Measurements from ENCODE around the gene SPDYE3. TPM values are rescaled to one million over a fixed set of nuclear protein-coding genes. Genes with fewer than 3 reads are reported as not detected.
"Not testable (repeated sequence)": the region's sequence is repeated elsewhere in the genome, so short reads cannot be mapped to it uniquely, and the experiment has no call there.

SPDYE3 gene
- total RNA-seq: not detected

- H3K9ac ChIP-seq (ENCODE audit: low read depth in 2 of 2, low read length in 2 of 2); H3K27me3 ChIP-seq; intact Hi-C loops (cut with DNase I); H3K9me3 ChIP-seq; H3K27ac ChIP-seq; H3K36me3 ChIP-seq; H3K4me1 ChIP-seq; H3K4me3 ChIP-seq; DNase-seq: not testable (repeated sequence)
These were observed at the start of gene SPDYE3 for GRCh38 chr7:100307402-100307801. TSS of gene SPDYE3 (plus strand) at chr7:100307702. CDS start at chr7:100307886, 184 bp downstream.

GRCh38 chr7:100259984-100260383 is 47.5 kb upstream of the SPDYE3 start:
- H3K27ac ChIP-seq; DNase-seq; intact Hi-C loops (cut with DNase I): not testable (repeated sequence)

DNA sequence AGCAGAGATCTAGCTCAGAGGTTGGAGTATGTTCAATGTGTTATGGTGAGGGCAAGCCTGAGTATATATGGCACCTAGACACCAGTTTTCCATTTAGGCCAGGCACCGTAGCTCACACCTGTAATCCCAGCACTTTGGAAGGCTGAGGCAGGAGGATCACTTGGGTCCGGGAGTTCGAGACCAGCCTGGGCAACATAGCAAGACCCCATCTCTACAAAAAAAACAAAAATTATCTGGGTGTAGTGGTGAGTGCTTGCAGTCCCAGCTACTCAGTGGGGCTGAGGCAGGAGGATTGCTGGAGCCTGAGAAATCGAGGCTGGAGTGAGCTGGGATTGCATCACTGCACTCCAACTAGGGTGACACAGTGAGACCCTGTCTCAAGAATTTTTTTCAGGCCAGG is 44.6 kb upstream of the SPDYE3 start:
- H3K9ac ChIP-seq (ENCODE audit: low read depth in 2 of 2, low read length in 2 of 2); intact Hi-C loops (cut with DNase I); H3K9me3 ChIP-seq; H3K27me3 ChIP-seq; H3K27ac ChIP-seq; H3K4me1 ChIP-seq; DNase-seq; H3K4me3 ChIP-seq; H3K36me3 ChIP-seq: not testable (repeated sequence)

More at GRCh38 chr7:100259984-100260383, 47.5 kb upstream of the SPDYE3 start:
- H3K4me3 ChIP-seq; H3K27me3 ChIP-seq; H3K36me3 ChIP-seq; H3K9me3 ChIP-seq; H3K4me1 ChIP-seq; H3K9ac ChIP-seq (ENCODE audit: low read depth in 2 of 2, low read length in 2 of 2): not testable (repeated sequence)

- H3K27ac ChIP-seq; H3K36me3 ChIP-seq; DNase-seq; H3K9me3 ChIP-seq; H3K27me3 ChIP-seq; intact Hi-C loops (cut with DNase I); H3K9ac ChIP-seq (ENCODE audit: low read depth in 2 of 2, low read length in 2 of 2); H3K4me1 ChIP-seq; H3K4me3 ChIP-seq: not testable (repeated sequence)
These were observed 43.3 kb upstream of the SPDYE3 start for GRCh38 chr7:100264223-100264622.

DNA sequence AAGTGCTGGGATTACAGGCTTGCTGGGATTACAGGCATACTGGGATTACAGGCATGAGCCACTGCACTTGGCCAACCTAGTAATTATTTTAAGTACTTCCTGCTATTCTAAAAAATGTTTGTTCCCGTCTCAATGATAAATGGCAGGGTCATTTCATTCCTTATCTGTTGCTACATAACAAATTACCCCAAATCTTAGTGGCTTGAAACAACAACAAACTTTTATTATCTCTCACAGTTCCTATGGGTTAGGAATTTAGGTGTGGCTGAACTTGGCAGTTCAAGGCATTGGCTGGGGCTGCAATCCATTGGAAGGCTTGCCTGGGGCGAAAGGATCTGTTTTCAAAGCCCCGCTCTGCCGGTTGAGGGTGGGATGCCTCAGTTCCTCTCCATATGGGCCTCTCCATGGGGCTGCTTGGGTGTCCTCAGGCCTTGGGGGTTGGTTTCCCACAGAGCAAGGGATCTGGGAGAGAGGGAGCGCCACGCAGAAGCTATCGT is 42.8 kb upstream of the SPDYE3 start:
- DNase-seq; intact Hi-C loops (cut with DNase I); H3K9me3 ChIP-seq; H3K36me3 ChIP-seq; H3K4me1 ChIP-seq; H3K27ac ChIP-seq; H3K9ac ChIP-seq (ENCODE audit: low read depth in 2 of 2, low read length in 2 of 2); H3K27me3 ChIP-seq; H3K4me3 ChIP-seq: not testable (repeated sequence)

DNA sequence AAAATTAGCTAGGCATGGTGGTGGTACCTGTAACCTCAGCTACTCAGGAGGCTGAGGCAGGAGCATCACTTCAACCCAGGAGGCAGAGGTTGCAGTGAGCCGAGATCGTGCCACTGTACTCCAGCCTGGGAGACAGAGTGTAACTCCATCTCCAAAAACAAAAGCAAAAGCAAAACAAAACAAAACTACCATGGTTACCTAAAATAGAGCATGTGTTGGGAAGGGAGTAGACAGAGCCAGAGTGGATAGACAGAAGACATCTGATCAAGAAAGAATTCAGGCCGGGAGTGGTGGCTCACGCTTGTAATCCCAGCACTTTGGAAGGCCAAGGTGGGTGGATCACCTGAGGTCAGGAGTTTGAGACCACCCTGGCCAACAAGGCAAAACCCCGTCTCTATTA is 41.7 kb upstream of the SPDYE3 start:
- H3K4me1 ChIP-seq; H3K9me3 ChIP-seq; H3K27me3 ChIP-seq; H3K36me3 ChIP-seq; H3K27ac ChIP-seq; DNase-seq; intact Hi-C loops (cut with DNase I); H3K4me3 ChIP-seq; H3K9ac ChIP-seq (ENCODE audit: low read depth in 2 of 2, low read length in 2 of 2): not testable (repeated sequence)

DNA sequence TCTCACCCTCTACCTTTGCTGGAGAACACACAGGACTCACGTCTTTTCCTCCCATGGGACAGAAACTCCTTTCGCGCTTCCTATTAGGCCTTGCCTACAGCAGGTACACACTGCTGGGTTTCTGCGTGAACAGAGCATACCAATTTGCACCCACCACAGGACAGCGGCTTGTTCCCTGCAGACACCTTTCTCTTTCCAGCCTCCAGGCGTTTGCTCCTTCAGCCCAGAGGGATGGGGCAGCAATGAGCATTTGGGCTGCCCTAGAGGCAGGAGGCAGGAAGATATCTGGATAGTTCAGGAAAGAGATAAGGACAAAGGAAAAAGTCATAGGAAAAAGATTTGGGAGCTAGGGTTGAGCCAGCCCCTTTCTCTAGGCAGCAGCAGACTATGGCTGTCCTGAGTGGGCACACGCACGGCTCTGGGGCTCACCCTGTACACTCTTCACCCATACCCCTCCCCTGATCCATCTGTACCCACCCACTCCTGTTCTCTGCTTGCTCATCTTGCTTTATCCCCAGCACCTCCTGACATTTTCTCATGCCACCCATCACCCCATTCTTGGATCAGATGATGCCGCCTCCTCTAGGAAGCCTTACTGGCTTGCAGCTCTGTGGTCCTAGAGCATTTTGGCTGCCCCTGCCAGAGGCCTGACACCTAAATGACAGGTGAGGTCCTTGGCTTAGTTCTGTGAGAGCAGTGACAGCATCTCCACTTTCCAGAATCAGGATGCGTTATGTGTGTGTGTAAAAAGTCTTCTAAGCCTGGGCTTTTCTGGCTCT is 40.7 kb upstream of the SPDYE3 start:
- no peaks in the 10 kb centered on the region for H3K9me3 ChIP-seq
- no peaks in the 10 kb centered on the region for H3K4me1 ChIP-seq
- no peak for DNase-seq
- intact Hi-C loops (cut with DNase I): no loop called here
- TF ChIP-seq, protein P1, sequence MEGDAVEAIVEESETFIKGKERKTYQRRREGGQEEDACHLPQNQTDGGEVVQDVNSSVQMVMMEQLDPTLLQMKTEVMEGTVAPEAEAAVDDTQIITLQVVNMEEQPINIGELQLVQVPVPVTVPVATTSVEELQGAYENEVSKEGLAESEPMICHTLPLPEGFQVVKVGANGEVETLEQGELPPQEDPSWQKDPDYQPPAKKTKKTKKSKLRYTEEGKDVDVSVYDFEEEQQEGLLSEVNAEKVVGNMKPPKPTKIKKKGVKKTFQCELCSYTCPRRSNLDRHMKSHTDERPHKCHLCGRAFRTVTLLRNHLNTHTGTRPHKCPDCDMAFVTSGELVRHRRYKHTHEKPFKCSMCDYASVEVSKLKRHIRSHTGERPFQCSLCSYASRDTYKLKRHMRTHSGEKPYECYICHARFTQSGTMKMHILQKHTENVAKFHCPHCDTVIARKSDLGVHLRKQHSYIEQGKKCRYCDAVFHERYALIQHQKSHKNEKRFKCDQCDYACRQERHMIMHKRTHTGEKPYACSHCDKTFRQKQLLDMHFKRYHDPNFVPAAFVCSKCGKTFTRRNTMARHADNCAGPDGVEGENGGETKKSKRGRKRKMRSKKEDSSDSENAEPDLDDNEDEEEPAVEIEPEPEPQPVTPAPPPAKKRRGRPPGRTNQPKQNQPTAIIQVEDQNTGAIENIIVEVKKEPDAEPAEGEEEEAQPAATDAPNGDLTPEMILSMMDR (IDR thresholded peaks at IDR 0.05): no peak
- no peak overlapping the region for H3K4me3 ChIP-seq
- no peaks in the 10 kb centered on the region for H3K27me3 ChIP-seq
- no peaks in the 10 kb centered on the region for H3K36me3 ChIP-seq
- no peak overlapping the region for H3K9ac ChIP-seq (ENCODE audit: low read depth in 2 of 2, low read length in 2 of 2)
- H3K27ac ChIP-seq: no peak overlapping the region

GRCh38 chr7:100267648-100268047 is 39.9 kb upstream of the SPDYE3 start:
- Histone ChIP-seq H3K4me3 (no peak overlapping the region), H3K9me3 (no peaks in the 10 kb centered on the region), H3K9ac (ENCODE audit: low read depth in 2 of 2, low read length in 2 of 2) (no peak overlapping the region), H3K27me3 (no peaks in the 10 kb centered on the region), H3K27ac (no peak overlapping the region), H3K4me1 (no peaks in the 10 kb centered on the region), H3K36me3 (no peaks in the 10 kb centered on the region)
- intact Hi-C loops (cut with DNase I): no loop called here
- no peak for DNase-seq
- TF ChIP-seq, protein P1 (IDR thresholded peaks at IDR 0.05): no peak

DNA sequence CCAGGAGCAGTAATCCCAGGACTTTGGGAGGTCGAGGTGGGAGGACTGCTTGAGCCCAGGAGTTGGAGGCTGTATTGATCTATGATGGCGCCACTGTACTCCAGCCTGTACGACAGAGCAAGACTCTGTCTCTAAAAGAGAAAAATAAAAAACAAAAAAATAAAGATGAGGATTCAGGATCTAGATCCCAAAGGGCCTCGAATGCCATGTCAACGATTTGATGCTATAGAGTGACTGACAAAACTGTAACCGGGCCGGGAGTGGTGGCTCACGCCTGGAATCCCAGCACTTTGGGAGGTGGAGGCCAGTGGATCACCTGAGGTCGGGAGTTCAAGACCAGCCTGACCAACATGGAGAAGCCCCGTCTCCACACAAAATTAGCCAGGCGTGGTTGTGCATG is 38.6 kb upstream of the SPDYE3 start:
- H3K27ac ChIP-seq; H3K4me1 ChIP-seq; H3K9ac ChIP-seq (ENCODE audit: low read depth in 2 of 2, low read length in 2 of 2); DNase-seq; H3K4me3 ChIP-seq; intact Hi-C loops (cut with DNase I); H3K36me3 ChIP-seq; H3K27me3 ChIP-seq; H3K9me3 ChIP-seq: not testable (repeated sequence)

GRCh38 chr7:100269306-100270045 is 38.0 kb upstream of the SPDYE3 start:
- DNase-seq: peak; percentile 34
- H3K9me3 ChIP-seq; H3K27ac ChIP-seq; H3K36me3 ChIP-seq; H3K4me1 ChIP-seq; H3K27me3 ChIP-seq; H3K9ac ChIP-seq (ENCODE audit: low read depth in 2 of 2, low read length in 2 of 2); intact Hi-C loops (cut with DNase I); H3K4me3 ChIP-seq: not testable (repeated sequence)

DNA sequence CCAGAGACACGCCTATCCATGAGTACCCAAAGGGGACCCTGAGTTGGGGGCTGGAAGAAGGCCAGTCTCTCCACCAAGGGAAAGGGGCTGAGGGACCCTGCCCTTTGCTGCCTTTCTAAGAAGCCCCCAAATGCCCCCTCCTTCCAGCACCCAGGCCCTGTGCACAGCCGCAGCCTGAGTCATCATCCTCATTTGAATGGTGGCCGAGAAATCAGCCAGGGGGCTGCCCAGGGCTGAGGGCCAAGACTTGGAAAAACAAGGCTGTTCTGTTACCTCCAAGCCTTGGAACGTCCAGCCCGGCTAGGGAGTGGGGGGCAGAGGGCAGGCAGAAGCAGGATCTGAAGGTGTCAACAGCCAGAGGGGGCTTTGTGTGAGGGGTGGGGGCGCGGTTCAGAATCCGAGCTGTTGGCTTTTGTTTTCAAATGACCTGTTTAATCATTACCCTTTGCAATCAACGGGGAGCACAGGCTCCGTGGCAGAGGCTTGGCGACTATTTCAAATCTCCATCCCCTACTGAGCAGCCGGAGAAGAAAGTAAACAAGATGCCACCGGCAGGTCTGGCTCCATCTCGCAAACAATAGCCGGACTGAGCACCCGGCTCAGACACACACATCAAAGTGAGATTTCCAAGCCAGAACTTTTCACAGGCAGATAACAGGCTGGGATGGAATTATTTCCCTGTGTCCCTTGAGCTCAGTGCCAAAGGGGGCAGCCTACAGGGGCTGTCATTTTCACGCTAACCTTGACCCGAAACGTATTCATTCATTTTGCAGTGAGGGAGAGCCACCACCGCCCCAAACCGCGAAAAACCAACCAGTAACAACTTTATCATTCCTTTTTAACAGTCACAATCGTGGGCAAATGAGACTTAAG is 37.2 kb upstream of the SPDYE3 start:
- H3K36me3 ChIP-seq; H3K9me3 ChIP-seq; H3K27ac ChIP-seq; H3K9ac ChIP-seq (ENCODE audit: low read depth in 2 of 2, low read length in 2 of 2); H3K4me3 ChIP-seq; DNase-seq; H3K4me1 ChIP-seq; H3K27me3 ChIP-seq; intact Hi-C loops (cut with DNase I): not testable (repeated sequence)
